Activated T-helper 1 cell treated with Interleukin-2 at 50 U/mL for 16 hours (primary cell): ENCODE data around the gene FLNB.
"Not testable (repeated sequence)": the region's sequence is repeated elsewhere in the genome, so short reads cannot be mapped to it uniquely, and the experiment has no call there.

Experiments
- DNase-seq: peaks from one replicate; pipeline ENCODE4 v3.0.0-alpha.2; 2020; ENCODE audit warnings: low read depth

Gene FLNB

GRCh38 chr3:58052373-58053273 is 44.4 kb downstream of the FLNB start:
- DNase-seq: no peak

DNA sequence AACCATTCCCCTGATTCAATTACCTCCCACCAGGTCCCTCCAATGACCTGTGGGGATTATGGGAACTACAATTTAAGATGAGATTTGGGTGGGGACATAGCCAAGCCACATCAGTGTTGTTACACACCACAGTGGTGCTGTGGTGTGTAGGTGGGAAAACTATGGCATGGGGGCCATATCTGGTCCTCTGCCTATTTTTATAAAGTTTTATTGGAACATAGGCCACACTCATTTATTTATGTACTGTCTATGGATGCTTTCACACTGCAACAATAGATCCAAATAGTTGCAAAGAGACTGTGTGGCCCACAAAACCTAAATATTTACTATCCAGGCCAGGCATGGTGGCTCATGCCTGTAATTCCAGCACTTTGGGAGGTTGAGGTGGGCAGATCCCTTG is 46.4 kb downstream of the FLNB start:
- DNase-seq: no peak

DNA sequence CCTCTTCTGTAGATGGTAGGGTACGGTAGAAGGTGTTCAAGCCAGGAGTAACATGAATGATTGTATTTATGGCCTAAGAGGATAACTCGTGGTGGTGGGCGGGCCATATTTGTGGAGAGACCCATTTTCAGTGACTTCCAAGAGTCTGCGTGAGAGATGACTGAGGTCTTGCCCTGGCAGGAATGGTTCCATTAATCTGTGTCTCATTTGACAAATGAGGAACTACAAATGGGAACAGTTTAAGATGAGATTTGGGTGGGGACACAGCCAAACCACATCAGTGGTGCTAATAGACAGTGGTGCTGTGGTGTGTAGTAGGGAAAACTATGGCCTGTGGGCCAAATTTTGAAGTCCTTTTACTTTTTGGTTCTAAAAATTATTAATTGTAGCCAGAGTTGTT is 47.1 kb downstream of the FLNB start:
- DNase-seq: no peak

GRCh38 chr3:58055891-58056290 is 47.7 kb downstream of the FLNB start:
- DNase-seq: not testable (repeated sequence)

GRCh38 chr3:58058361-58059263 is 50.4 kb downstream of the FLNB start:
- no peak for DNase-seq

- no peak for DNase-seq
Measured at GRCh38 chr3:58059349-58060321, 51.4 kb downstream of the FLNB start.

DNA sequence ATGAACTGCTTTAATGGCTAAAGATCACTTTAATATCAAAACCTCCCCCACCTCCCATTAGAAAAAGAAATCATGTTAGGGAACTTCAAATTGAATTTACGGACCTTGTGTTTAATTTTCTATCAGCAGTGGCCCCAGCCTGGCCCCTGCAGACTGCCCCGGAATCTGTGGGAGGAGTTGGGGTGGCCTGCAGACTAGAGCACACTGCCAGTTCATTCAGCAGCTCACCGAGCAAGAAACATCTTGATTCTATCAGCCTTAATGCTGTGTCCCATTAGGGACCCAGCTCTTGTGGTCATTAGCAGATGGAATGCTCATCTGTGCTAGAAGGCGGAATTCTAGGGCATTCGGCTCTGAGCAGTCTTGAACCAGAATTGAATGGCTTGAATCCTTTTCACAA is 54.2 kb downstream of the FLNB start:
- no peak for DNase-seq

DNA sequence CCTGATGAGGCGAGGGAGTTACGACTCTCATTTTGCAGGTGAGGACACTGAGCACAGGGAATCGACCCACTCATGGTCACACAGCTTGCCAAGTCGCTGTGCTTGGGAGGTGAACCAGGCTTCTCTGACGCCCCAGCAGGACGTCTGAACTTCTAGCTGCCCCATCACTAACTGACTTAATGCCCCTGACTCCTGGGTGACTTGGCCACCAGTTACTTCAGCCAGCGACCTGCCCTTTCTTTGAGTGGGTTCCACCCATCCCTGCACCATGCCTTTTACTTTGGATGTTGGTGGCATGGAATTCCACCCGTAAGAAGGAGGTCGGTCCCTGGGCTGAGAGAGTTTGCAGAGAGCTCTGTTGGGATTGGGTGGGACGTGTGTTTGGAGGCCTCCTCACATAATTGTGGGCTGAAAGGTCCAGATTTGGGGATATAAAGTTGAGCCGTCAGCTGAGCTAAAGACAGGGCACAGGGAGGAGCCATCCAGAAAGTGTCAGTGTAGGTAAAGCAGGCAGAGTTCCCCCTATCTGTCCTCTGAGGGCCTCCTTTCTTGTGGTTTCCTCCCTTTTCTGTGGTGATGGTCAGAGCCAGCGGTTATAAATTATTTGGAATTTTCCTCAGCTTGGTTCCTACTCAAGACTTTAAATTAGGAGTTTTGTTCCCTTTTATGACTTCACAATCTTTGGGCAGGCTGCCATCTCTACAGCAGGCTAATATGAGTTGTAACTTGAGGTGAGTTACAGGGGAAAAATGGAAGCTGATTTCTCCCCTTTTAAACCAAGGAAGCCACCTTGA is 55.0 kb downstream of the FLNB start:
- no peak for DNase-seq

- no peak for DNase-seq
Measured at GRCh38 chr3:58064923-58065638, 56.9 kb downstream of the FLNB start.

- DNase-seq: no peak
Measured at GRCh38 chr3:58065700-58066167, 57.5 kb downstream of the FLNB start.

DNA sequence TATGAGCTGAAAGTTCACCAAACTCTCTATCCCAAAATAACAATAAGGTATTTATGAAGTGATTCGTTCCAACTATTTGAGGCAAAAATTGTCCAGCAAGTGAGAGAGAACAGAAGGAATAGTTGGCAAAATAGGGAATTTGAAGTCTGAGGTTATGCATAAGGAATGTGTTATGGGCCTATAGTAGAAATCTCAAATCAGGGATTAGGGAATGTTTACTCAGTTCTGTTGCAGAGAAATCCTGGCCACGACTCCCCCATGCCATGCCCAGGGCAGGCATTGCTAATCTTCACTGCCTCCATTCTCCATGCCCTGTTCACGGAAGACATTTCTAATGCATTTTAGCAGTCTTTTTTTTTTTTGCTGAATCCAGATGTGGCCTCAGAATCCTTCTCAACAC is 58.6 kb downstream of the FLNB start:
- DNase-seq: no peak

- no peak for DNase-seq
Measured at GRCh38 chr3:58068122-58068809, 60.0 kb downstream of the FLNB start.

GRCh38 chr3:58071480-58071971 is 63.3 kb downstream of the FLNB start:
- DNase-seq: no peak

GRCh38 chr3:58072052-58072762 is 64.0 kb downstream of the FLNB start:
- no peak for DNase-seq

- no peak for DNase-seq
Measured at GRCh38 chr3:58072763-58073130, 64.5 kb downstream of the FLNB start.

- no peak for DNase-seq
Measured at GRCh38 chr3:58073301-58074108, 65.3 kb downstream of the FLNB start.

DNA sequence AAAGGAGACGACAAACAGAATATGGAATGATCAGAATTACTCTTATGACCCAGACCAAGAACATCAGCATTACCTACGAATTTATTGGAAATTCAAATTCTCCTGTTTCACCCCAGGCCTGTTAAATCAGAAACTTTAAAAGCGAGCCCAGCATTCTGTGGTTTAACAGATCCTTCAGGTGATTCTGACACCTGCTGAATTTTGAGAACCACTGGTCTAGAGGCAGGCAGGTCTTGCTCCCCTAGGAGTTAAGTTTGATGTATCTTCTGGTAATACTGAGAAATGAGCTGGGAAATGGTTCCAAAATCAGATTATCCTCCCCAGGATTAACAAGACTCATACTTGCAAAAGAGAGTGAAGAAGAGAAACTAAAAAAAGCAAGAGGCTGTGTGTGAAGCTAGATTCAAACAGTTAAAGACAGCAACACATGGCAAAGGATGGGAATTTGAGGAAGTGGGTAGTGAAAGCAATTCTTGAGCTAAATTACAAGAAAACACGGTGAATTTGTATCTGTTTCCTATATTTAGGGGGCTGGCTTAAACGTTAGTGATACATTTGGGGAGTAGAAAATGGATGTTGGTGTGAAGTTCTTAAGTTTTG is 66.0 kb downstream of the FLNB start:
- DNase-seq: no peak
